ENCODE results near the gene LCP2.
A peak's percentile ranks its signal among the peaks of the same experiment; 100 is the strongest.

The LCP2 gene

GRCh38 chr5:170294556-170294955, 3.0 kb downstream of the LCP2 start:
- no peak for DNase-seq

- no peak for DNase-seq
Observed at GRCh38 chr5:170294057-170294456, 3.5 kb downstream of the LCP2 start.

- DNase-seq, result no peak
Observed at GRCh38 chr5:170293273-170293672, 4.3 kb downstream of the LCP2 start.

GRCh38 chr5:170292179-170293104, 5.1 kb downstream of the LCP2 start:
- DNase-seq, result no peak

GRCh38 chr5:170290498-170290897, 7.1 kb downstream of the LCP2 start:
- DNase-seq, result no peak

GRCh38 chr5:170289764-170290163, 7.8 kb downstream of the LCP2 start:
- DNase-seq, result no peak

- DNase-seq, result no peak
Observed at GRCh38 chr5:170289121-170289520, 8.5 kb downstream of the LCP2 start.

GRCh38 chr5:170288551-170288950, 9.0 kb downstream of the LCP2 start:
- DNase-seq, result no peak

- DNase-seq, result no peak
Observed at GRCh38 chr5:170288151-170288550, 9.4 kb downstream of the LCP2 start.

GRCh38 chr5:170287532-170287931, 10.0 kb downstream of the LCP2 start:
- DNase-seq, result no peak

- DNase-seq, result no peak
Observed at GRCh38 chr5:170286386-170286925, 11.1 kb downstream of the LCP2 start.

GRCh38 chr5:170285181-170285580, 12.4 kb downstream of the LCP2 start:
- no peak for DNase-seq

- DNase-seq, result no peak
Observed at GRCh38 chr5:170284231-170284630, 13.3 kb downstream of the LCP2 start.

- no peak for DNase-seq
Observed at GRCh38 chr5:170283296-170283695, 14.3 kb downstream of the LCP2 start.

GRCh38 chr5:170280011-170280493, 17.5 kb downstream of the LCP2 start:
- DNase-seq, result no peak

GRCh38 chr5:170279459-170279817, 18.1 kb downstream of the LCP2 start:
- no peak for DNase-seq

- DNase-seq, result peak; percentile 84
Observed at GRCh38 chr5:170278611-170279458, 18.7 kb downstream of the LCP2 start.

- DNase-seq, result no peak
Observed at GRCh38 chr5:170277867-170278281, 19.7 kb downstream of the LCP2 start.

GRCh38 chr5:170276140-170276539, 21.4 kb downstream of the LCP2 start:
- DNase-seq, result no peak

GRCh38 chr5:170275376-170275994, 22.1 kb downstream of the LCP2 start:
- no peak for DNase-seq

- DNase-seq, result peak; percentile 51
Observed at GRCh38 chr5:170273968-170274710, 23.4 kb downstream of the LCP2 start.
